OCI-LY7 (cell line): ENCODE data around the gene ANO2. TPM values are rescaled to one million over a fixed set of nuclear protein-coding genes. Genes with fewer than 3 reads are reported as not detected.

ENCODE experiments used
- BruUV-seq: library from RNA; stranded (reverse); fragments of 400-500 nt; replicated peaks from 2 replicates; lab custom pipeline; 2021; lab: Mats Ljungman, UMichigan
- CTCF ChIA-PET: fragments of 300-600 bp; sonication (Branson Sonifier 250); formaldehyde crosslinking; loops from one replicate; lab custom pipeline; 2022; ENCODE audit warnings: antibody characterized with exemption; ENCODE audit not compliant: unreplicated experiment; lab: Charles Lee
- POLR2A ChIA-PET: fragments of 300-600 bp; sonication (Branson Sonifier 250); formaldehyde crosslinking; loops from one replicate; lab custom pipeline; 2022; ENCODE audit warnings: antibody characterized with exemption; lab: Charles Lee
- DNase-seq: peaks from one replicate; pipeline ENCODE4 v3.0.0-alpha.2; 2015; ENCODE audit warnings: low spot score
- H2AFZ ChIP-seq: fragments of 200-600 bp; sonication (generic), shearing (Covaris generic); 2 replicates; pipeline ENCODE4 v1.6.1; 2014; ENCODE audit warnings: mild to moderate bottlenecking, antibody characterized with exemption, low read length, moderate library complexity
- H3K27ac ChIP-seq: fragments of 200-600 bp; sonication (generic); 2 replicates; pipeline ENCODE4 v1.5.1; 2014; ENCODE audit warnings: mixed run types, low read depth, mild to moderate bottlenecking, moderate library complexity, low read length, inconsistent platforms; ENCODE audit not compliant: poor library complexity, severe bottlenecking
- H3K36me3 ChIP-seq: fragments of 200-600 bp; sonication (generic); 2 replicates; pipeline ENCODE4 v1.6.1; 2014; ENCODE audit warnings: mild to moderate bottlenecking, antibody characterized with exemption, low read length, moderate library complexity, mixed read lengths; ENCODE audit not compliant: insufficient read depth
- H3K4me1 ChIP-seq: fragments of 200-600 bp; sonication (generic); 2 replicates; pipeline ENCODE4 v1.5.1; 2014; ENCODE audit warnings: mild to moderate bottlenecking, low read length; ENCODE audit not compliant: insufficient read depth, poor library complexity, severe bottlenecking
- H3K4me2 ChIP-seq: fragments of 200-600 bp; sonication (generic); 2 replicates; pipeline ENCODE4 v1.6.1; 2014; ENCODE audit warnings: mild to moderate bottlenecking, low read length
- H3K4me3 ChIP-seq: fragments of 200-600 bp; sonication (generic); 2 replicates; pipeline ENCODE4 v1.5.1; 2014; ENCODE audit warnings: mild to moderate bottlenecking, low read depth, low read length; ENCODE audit not compliant: poor library complexity, severe bottlenecking
- H3K79me2 ChIP-seq: fragments of 200-600 bp; sonication (generic); 2 replicates; pipeline ENCODE4 v1.6.1; 2016; ENCODE audit warnings: low read depth, mild to moderate bottlenecking, low read length, moderate library complexity, mixed read lengths; ENCODE audit not compliant: insufficient read depth
- H3K9me2 ChIP-seq: fragments of 200-600 bp; sonication (generic); 2 replicates; pipeline ENCODE4 v1.6.1; 2016; ENCODE audit warnings: mild to moderate bottlenecking, low read length, mixed read lengths; ENCODE audit not compliant: insufficient read depth
- H3K9me3 ChIP-seq: fragments of 200-600 bp; sonication (generic); 2 replicates; pipeline ENCODE4 v1.6.1; 2014; ENCODE audit warnings: mild to moderate bottlenecking, mixed run types, low read length, mixed read lengths
- H4K20me1 ChIP-seq: fragments of 200-600 bp; sonication (generic); 2 replicates; pipeline ENCODE4 v1.6.1; 2014; ENCODE audit warnings: mild to moderate bottlenecking, antibody characterized with exemption, low read length, moderate library complexity, mixed read lengths; ENCODE audit not compliant: insufficient read depth
- CTCF ChIP-seq: fragments of 200-600 bp; sonication (generic); conservative IDR thresholded peaks from 2 replicates; pipeline ENCODE4 v1.5.1; 2014; ENCODE audit warnings: mild to moderate bottlenecking, antibody characterized with exemption, low read length, moderate library complexity, mixed read lengths
- EZH2phosphoT487 ChIP-seq: fragments of 200-600 bp; sonication (generic); IDR thresholded peaks from 2 replicates; pipeline ENCODE4 v1.6.1; 2018; ENCODE audit warnings: low read depth, borderline replicate concordance, mild to moderate bottlenecking, mixed run types, antibody characterized with exemption, low read length, moderate library complexity, mixed read lengths
- intact Hi-C: fragments of 100-400 bp; cut with micrococcal nuclease; formaldehyde crosslinking; loops from one replicate; pipeline ENCODE4 v1.10.0; 2022; ENCODE audit not compliant: unreplicated experiment
- total RNA-seq, 2 experiments: library from RNA; depleted of rRNA in 1 of 2; stranded (reverse); fragments of >200 nt in 1 of 2; shearing (Covaris generic) in 1 of 2; gene quantifications; 2 replicates each; pipeline ENCODE4 v1.2.3, GENCODE V29; 2014 to 2022

Gene ANO2
- total RNA-seq, 2 experiments from 2014 or later = not detected

- no peak overlapping the region for H3K27ac ChIP-seq
- intact Hi-C loops = no loop called here
- no peaks in the 10 kb centered on the region for H3K9me2 ChIP-seq
- no peaks in the 10 kb centered on the region for H3K9me3 ChIP-seq
- no peak overlapping the region for H2AFZ ChIP-seq
- no peaks in the 10 kb centered on the region for H3K4me1 ChIP-seq
- no peaks in the 10 kb centered on the region for H4K20me1 ChIP-seq
- BruUV-seq = no TSS peak
- H3K79me2 ChIP-seq = no peaks in the 10 kb centered on the region
- H3K4me2 ChIP-seq = no peak overlapping the region
- H3K4me3 ChIP-seq = no peak overlapping the region
- ChIA-PET CTCF (no interaction called here), POLR2A (no interaction called here)
- no peak for DNase-seq
- TF ChIP-seq CTCF (no peak), EZH2phosphoT487 (no peak)
- no peaks in the 10 kb centered on the region for H3K36me3 ChIP-seq
Measured at GRCh38 chr12:5584412-5585175, 360.5 kb downstream of the ANO2 start.

DNA sequence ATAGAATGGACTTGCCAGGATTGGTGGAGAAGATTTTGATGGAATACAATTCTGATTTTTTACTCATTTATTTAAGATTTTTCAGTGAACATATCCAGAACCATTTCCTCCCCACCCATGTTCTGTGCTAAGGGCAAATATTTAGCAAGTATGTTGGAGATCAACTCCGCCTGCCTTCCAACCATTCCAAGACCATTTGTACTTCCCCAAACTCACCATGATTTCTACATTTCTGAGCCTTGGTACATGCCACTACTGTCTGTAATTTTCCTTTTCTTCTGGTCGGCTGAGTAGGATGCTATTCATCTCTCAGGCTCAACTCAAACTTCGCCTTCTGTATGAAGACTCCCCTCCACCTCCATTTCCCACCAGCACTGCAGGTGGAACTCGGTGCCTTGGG, 362.5 kb downstream of the ANO2 start:
- no peak for DNase-seq
- H3K4me1 ChIP-seq = no peaks in the 10 kb centered on the region
- ChIA-PET POLR2A (no interaction called here), CTCF (no interaction called here)
- no peaks in the 10 kb centered on the region for H3K36me3 ChIP-seq
- no TSS peak for BruUV-seq
- H4K20me1 ChIP-seq = no peaks in the 10 kb centered on the region
- no peak overlapping the region for H3K4me3 ChIP-seq
- no peaks in the 10 kb centered on the region for H3K9me3 ChIP-seq
- intact Hi-C loops = no loop called here
- H3K9me2 ChIP-seq = no peaks in the 10 kb centered on the region
- no peak overlapping the region for H3K4me2 ChIP-seq
- H2AFZ ChIP-seq = no peak overlapping the region
- TF ChIP-seq EZH2phosphoT487 = no peak
- TF ChIP-seq CTCF = no peak
- H3K27ac ChIP-seq = no peak overlapping the region
- H3K79me2 ChIP-seq = no peaks in the 10 kb centered on the region

DNA sequence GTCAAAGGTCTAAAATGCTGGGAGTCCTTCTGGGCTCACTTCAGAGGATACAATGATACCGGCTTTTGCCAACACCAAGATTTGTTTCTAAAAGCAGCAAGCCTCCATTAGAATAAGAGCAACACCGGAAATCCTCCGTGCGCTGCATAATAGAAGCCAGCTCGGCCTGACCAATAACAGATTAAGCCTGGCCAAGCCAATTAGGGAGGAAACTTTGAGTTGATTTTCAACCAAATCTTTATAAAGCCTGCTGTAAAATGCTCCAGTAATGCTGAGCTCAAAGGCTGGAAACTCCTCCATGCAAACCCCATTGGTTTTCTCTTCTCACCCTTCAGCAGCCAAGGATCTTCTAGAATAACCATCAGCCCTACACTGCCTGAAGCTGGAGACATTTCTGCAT, 363.0 kb downstream of the ANO2 start:
- no peaks in the 10 kb centered on the region for H3K9me2 ChIP-seq
- no peaks in the 10 kb centered on the region for H3K4me1 ChIP-seq
- no peaks in the 10 kb centered on the region for H3K36me3 ChIP-seq
- no peak for DNase-seq
- H2AFZ ChIP-seq = no peak overlapping the region
- POLR2A ChIA-PET = no interaction called here
- no TSS peak for BruUV-seq
- H3K27ac ChIP-seq = no peak overlapping the region
- no peaks in the 10 kb centered on the region for H3K9me3 ChIP-seq
- H4K20me1 ChIP-seq = no peaks in the 10 kb centered on the region
- TF ChIP-seq EZH2phosphoT487 (no peak), CTCF (no peak)
- H3K79me2 ChIP-seq = no peaks in the 10 kb centered on the region
- intact Hi-C loops = no loop called here
- CTCF ChIA-PET = no interaction called here
- no peak overlapping the region for H3K4me2 ChIP-seq
- no peak overlapping the region for H3K4me3 ChIP-seq
